Mammary epithelial cell (primary cell): ENCODE results near the gene RSAD1.

Source experiments
- EZH2 ChIP-seq: IDR thresholded peaks from 2 replicates; pipeline ENCODE4 v1.6.1; 2012; ENCODE audit warnings: low read length, inconsistent platforms, borderline replicate concordance
- TF ChIP-seq, protein P1 (sequence below), 2 donors: IDR thresholded peaks in 1 of 2; conservative IDR thresholded peaks in 1 of 2; 2 replicates each; pipeline ENCODE4 v1.5.1; 2011 to 2012; ENCODE audit warnings: inconsistent platforms in 2 of 2, low read length in 2 of 2, mild to moderate bottlenecking in 2 of 2, control low read depth in 1 of 2, low read depth in 1 of 2; ENCODE audit not compliant: insufficient read depth in 1 of 2; ENCODE audit errors: extremely low read depth in 1 of 2

DNA sequence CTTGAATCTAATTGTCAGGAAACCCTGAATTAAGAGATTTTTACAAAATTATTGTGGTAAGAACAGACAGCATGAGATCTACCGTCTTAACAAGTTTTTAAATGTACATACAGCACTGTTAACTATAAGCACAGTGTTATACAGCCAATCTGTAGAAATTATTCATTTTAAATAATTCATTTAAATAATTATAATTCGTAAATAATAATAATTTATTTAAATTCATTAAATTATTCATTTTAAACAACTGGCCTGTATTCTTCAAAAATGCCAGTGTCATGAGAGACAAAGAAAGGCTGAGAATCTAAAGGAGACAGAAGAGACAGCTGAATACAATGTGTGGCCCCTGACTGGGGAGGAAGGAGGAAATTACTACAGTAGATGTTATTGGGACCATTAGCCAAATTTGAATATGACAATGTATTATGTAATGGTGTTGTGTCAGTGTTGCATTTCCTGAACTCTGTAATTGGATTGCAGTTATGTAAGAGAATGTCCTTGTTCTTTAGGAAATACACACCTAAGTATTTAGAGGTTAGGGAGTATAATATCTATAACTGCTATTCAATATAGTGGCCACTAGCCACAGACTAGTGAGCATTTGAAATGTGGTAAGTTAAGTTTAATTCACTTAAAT is 2.3 kb downstream of the RSAD1 start:
- TF ChIP-seq, protein P1, sequence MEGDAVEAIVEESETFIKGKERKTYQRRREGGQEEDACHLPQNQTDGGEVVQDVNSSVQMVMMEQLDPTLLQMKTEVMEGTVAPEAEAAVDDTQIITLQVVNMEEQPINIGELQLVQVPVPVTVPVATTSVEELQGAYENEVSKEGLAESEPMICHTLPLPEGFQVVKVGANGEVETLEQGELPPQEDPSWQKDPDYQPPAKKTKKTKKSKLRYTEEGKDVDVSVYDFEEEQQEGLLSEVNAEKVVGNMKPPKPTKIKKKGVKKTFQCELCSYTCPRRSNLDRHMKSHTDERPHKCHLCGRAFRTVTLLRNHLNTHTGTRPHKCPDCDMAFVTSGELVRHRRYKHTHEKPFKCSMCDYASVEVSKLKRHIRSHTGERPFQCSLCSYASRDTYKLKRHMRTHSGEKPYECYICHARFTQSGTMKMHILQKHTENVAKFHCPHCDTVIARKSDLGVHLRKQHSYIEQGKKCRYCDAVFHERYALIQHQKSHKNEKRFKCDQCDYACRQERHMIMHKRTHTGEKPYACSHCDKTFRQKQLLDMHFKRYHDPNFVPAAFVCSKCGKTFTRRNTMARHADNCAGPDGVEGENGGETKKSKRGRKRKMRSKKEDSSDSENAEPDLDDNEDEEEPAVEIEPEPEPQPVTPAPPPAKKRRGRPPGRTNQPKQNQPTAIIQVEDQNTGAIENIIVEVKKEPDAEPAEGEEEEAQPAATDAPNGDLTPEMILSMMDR (conservative IDR thresholded peaks at IDR 0.05 in 1 of 2, IDR thresholded peaks at IDR 0.05 in 1 of 2; ENCODE audit: extremely low read depth in 1 of 2, insufficient read depth in 1 of 2, low read depth in 1 of 2, low read length in 2 of 2), result no peak
- no peak for TF ChIP-seq EZH2
